Uterus (tissue), 2 donors: ENCODE measurements around the gene CALN1.

Source experiments
- POLR2A ChIP-seq, 2 donors: fragments of 450-650 bp; IDR thresholded peaks; one replicate each; pipeline ENCODE4 v1.6.1; 2016; ENCODE audit warnings: antibody characterized with exemption in 2 of 2, mild to moderate bottlenecking in 1 of 2, moderate library complexity in 1 of 2
- TF ChIP-seq, protein P1 (sequence below), 4 experiments: fragments of 200-600 bp in 2 of 4; fragments of 450-650 bp in 2 of 4; sonication (generic) in 2 of 4; IDR thresholded peaks; one replicate each; pipeline ENCODE4 v1.5.1; 2016 to 2019; ENCODE audit warnings: antibody characterized with exemption in 4 of 4, mild to moderate bottlenecking in 2 of 4, moderate library complexity in 1 of 4

DNA sequence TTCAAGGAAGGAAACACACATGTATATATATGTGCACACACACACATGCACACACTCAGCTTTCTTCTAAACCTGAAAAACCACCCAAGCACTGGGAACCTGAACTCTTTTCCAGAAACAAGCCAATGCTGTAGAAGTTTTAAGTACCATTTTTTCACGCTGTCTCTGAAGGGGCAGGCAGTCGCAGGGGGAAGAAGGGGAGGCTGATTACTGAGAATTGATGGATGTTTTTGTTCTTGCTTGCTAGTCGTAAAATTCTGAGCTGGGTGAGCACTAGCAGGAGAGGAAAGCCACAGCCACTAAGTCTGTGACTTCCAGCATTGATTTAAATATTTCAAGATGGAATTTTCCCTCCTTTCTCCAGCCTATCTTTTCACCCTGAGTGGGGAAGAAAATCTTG is 391.8 kb downstream of the CALN1 start:
- TF ChIP-seq, protein P1, sequence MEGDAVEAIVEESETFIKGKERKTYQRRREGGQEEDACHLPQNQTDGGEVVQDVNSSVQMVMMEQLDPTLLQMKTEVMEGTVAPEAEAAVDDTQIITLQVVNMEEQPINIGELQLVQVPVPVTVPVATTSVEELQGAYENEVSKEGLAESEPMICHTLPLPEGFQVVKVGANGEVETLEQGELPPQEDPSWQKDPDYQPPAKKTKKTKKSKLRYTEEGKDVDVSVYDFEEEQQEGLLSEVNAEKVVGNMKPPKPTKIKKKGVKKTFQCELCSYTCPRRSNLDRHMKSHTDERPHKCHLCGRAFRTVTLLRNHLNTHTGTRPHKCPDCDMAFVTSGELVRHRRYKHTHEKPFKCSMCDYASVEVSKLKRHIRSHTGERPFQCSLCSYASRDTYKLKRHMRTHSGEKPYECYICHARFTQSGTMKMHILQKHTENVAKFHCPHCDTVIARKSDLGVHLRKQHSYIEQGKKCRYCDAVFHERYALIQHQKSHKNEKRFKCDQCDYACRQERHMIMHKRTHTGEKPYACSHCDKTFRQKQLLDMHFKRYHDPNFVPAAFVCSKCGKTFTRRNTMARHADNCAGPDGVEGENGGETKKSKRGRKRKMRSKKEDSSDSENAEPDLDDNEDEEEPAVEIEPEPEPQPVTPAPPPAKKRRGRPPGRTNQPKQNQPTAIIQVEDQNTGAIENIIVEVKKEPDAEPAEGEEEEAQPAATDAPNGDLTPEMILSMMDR (IDR thresholded peaks at IDR 0.05): no peak
- TF ChIP-seq POLR2A (IDR thresholded peaks at IDR 0.05): no peak
